HL-60 (cell line): ENCODE data around the gene TPCN1. TPM values are rescaled to one million over a fixed set of nuclear protein-coding genes. Genes with fewer than 3 reads are reported as not detected.

Experiments
- DNase-seq, 2 experiments: peaks; one replicate each; pipeline ENCODE4 v3.0.0-alpha.2; 2010 to 2020; ENCODE audit warnings: low read depth in 1 of 2, low spot score in 1 of 2
- H3K27ac ChIP-seq: fragments of 250-450 bp; sonication (Bioruptor Pico); replicated peaks from 2 replicates; pipeline ENCODE4 v1.5.1; 2020; ENCODE audit warnings: mild to moderate bottlenecking, moderate library complexity
- H3K27me3 ChIP-seq: fragments of 250-450 bp; sonication (Bioruptor Pico); 2 replicates; pipeline ENCODE4 v1.5.1; 2021; ENCODE audit warnings: mild to moderate bottlenecking, moderate library complexity; ENCODE audit not compliant: insufficient read depth, poor library complexity, severe bottlenecking
- H3K4me3 ChIP-seq: replicated peaks from 2 replicates; pipeline ENCODE4 v1.5.1; 2011; ENCODE audit warnings: mild to moderate bottlenecking, control low read depth, low read length; ENCODE audit not compliant: insufficient read depth
- GABPA ChIP-seq: IDR thresholded peaks from 2 replicates; pipeline ENCODE4 v1.6.1; 2012; ENCODE audit warnings: low read depth
- POLR2AphosphoS5 ChIP-seq: IDR thresholded peaks from 2 replicates; pipeline ENCODE4 v1.6.1; 2012; ENCODE audit warnings: low read depth
- SPI1 ChIP-seq: IDR thresholded peaks from 2 replicates; pipeline ENCODE4 v1.6.1; 2012; ENCODE audit warnings: low read depth, mild to moderate bottlenecking, borderline replicate concordance
- microRNA-seq: library from miRNA; unstranded; fragments of <30 nt; microRNA quantifications from one replicate; pipeline ENCODE4, GENCODE V29; 2018
- TF ChIP-seq, protein P1 (sequence below): IDR thresholded peaks from one replicate; pipeline ENCODE4 v1.5.1; 2011; ENCODE audit warnings: low read length, control low read depth, inconsistent platforms; ENCODE audit not compliant: insufficient read depth
- TF ChIP-seq, protein P2 (sequence below): IDR thresholded peaks from 2 replicates; pipeline ENCODE4 v1.6.1; 2012; ENCODE audit warnings: low read depth; ENCODE audit not compliant: insufficient replicate concordance

TPCN1 gene

DNA sequence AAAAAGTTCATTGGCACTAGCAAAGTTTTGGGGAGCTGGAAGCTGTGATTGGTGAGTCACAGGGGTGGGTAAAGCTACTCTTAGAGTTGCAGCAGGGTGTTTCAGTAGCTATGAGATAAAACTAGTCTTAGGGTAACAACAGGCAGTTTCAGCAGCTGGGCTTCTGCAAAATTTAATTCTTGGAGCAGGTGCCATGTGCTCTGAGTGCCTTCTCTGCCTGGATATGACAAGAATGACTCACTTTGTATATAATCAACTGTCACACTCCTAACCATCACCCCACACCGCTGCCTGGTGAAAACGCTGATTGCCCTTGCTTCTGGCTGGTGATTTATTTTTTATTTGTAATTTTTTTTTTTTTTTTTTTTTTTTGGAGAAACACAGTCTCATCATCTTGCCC is 126.6 kb downstream of the TPCN1 start:
- no peaks in the 10 kb centered on the region for H3K27me3 ChIP-seq
- TF ChIP-seq POLR2AphosphoS5 = no peak
- no peak for TF ChIP-seq SPI1
- TF ChIP-seq, protein P1, sequence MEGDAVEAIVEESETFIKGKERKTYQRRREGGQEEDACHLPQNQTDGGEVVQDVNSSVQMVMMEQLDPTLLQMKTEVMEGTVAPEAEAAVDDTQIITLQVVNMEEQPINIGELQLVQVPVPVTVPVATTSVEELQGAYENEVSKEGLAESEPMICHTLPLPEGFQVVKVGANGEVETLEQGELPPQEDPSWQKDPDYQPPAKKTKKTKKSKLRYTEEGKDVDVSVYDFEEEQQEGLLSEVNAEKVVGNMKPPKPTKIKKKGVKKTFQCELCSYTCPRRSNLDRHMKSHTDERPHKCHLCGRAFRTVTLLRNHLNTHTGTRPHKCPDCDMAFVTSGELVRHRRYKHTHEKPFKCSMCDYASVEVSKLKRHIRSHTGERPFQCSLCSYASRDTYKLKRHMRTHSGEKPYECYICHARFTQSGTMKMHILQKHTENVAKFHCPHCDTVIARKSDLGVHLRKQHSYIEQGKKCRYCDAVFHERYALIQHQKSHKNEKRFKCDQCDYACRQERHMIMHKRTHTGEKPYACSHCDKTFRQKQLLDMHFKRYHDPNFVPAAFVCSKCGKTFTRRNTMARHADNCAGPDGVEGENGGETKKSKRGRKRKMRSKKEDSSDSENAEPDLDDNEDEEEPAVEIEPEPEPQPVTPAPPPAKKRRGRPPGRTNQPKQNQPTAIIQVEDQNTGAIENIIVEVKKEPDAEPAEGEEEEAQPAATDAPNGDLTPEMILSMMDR = no peak
- no peak for TF ChIP-seq GABPA
- TF ChIP-seq, protein P2, sequence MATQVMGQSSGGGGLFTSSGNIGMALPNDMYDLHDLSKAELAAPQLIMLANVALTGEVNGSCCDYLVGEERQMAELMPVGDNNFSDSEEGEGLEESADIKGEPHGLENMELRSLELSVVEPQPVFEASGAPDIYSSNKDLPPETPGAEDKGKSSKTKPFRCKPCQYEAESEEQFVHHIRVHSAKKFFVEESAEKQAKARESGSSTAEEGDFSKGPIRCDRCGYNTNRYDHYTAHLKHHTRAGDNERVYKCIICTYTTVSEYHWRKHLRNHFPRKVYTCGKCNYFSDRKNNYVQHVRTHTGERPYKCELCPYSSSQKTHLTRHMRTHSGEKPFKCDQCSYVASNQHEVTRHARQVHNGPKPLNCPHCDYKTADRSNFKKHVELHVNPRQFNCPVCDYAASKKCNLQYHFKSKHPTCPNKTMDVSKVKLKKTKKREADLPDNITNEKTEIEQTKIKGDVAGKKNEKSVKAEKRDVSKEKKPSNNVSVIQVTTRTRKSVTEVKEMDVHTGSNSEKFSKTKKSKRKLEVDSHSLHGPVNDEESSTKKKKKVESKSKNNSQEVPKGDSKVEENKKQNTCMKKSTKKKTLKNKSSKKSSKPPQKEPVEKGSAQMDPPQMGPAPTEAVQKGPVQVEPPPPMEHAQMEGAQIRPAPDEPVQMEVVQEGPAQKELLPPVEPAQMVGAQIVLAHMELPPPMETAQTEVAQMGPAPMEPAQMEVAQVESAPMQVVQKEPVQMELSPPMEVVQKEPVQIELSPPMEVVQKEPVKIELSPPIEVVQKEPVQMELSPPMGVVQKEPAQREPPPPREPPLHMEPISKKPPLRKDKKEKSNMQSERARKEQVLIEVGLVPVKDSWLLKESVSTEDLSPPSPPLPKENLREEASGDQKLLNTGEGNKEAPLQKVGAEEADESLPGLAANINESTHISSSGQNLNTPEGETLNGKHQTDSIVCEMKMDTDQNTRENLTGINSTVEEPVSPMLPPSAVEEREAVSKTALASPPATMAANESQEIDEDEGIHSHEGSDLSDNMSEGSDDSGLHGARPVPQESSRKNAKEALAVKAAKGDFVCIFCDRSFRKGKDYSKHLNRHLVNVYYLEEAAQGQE = no peak
- no peak overlapping the region for H3K4me3 ChIP-seq
- DNase-seq = no peak
- no peak overlapping the region for H3K27ac ChIP-seq

Small RNAs within 50 kb of the gene (microRNA-seq; reads per million reads assigned to microRNA genes)
- gene MIR6762 = not detected
